Immature natural killer cell (primary cell): ENCODE measurements around the gene OR2B2. TPM values are rescaled to one million over a fixed set of nuclear protein-coding genes. Genes with fewer than 3 reads are reported as not detected.
"Not testable (repeated sequence)": the region's sequence is repeated elsewhere in the genome, so short reads cannot be mapped to it uniquely, and the experiment has no call there.

Experiments used
- DNase-seq, 3 donors: peaks; one replicate each; pipeline ENCODE4 v3.0.0; 2022; ENCODE audit warnings: mixed read lengths in 1 of 3
- H3K27ac Mint-ChIP-seq, 6 donors: one replicate each; pipeline ENCODE4 v1.8.0; 2020; ENCODE audit warnings: mixed read lengths in 6 of 6, mild to moderate bottlenecking in 5 of 6, inconsistent platforms in 4 of 6, moderate library complexity in 3 of 6
- H3K27me3 Mint-ChIP-seq, 3 donors: one replicate each; pipeline ENCODE4 v1.8.0; 2020 to 2021; ENCODE audit warnings: low read depth in 3 of 3, mild to moderate bottlenecking in 3 of 3, mixed read lengths in 3 of 3, moderate library complexity in 3 of 3, inconsistent platforms in 1 of 3
- H3K36me3 Mint-ChIP-seq, 3 donors: one replicate each; pipeline ENCODE4 v1.8.0; 2020; ENCODE audit warnings: mixed read lengths in 3 of 3, inconsistent platforms in 2 of 3, mild to moderate bottlenecking in 2 of 3
- H3K4me1 Mint-ChIP-seq, 2 donors: one replicate each; pipeline ENCODE4 v1.8.0; 2020; ENCODE audit warnings: inconsistent platforms in 2 of 2, mild to moderate bottlenecking in 2 of 2, mixed read lengths in 2 of 2, moderate library complexity in 1 of 2
- H3K4me3 Mint-ChIP-seq, 5 donors: one replicate each; pipeline ENCODE4 v1.8.0; 2020; ENCODE audit warnings: mild to moderate bottlenecking in 5 of 5, mixed read lengths in 5 of 5, inconsistent platforms in 3 of 5, moderate library complexity in 3 of 5
- H3K9me3 Mint-ChIP-seq, 6 donors: one replicate each; pipeline ENCODE4 v1.8.0; 2020; ENCODE audit warnings: mild to moderate bottlenecking in 6 of 6, mixed read lengths in 6 of 6, inconsistent platforms in 4 of 6, moderate library complexity in 3 of 6
- polyA plus RNA-seq, 3 donors: library from polyadenylated mRNA; unstranded; fragments of 300-500 nt; fragmentation: Illumina TruSeq; gene quantifications; one replicate each; pipeline ENCODE4 v1.2.3, GENCODE V29; 2021

Gene OR2B2
- polyA plus RNA-seq, result not detected

DNA sequence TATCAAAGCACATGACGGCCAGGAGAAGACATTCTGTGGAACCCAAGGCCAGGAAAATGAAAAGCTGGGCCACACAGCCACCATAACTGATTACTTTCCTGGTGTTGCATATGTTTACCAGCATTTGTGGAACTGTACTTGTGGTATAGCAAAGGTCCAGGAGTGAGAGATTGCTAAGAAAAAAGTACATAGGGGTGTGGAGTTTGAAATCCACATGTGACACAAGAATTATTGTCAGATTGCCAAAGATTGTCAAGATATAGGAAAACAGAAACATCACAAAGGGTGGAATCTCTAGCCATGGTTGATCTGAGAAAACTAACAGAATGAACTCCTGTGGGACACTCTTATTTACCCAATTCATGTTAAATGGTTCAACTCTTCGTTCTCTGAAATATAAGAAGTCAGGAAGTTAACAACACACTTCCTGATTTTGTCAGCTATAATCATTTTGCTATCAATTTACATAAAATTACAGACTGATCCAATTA is at the start of gene OR2B2:
TSS of gene OR2B2 (minus strand) at position 441 of the 491 bp plus-strand sequence. CDS start at position 364, 77 bp downstream.
- Mint-ChIP-seq H3K27me3 (peaks cover 2 to 5% (median 3%) of the 10 kb centered on the region in 3 donors), H3K9me3 (no peaks in the 10 kb centered on the region), H3K27ac (no peak within 1 kb of the TSS), H3K4me1 (no peaks in the 10 kb centered on the region), H3K36me3 (no peaks in the 10 kb centered on the region), H3K4me3 (no peak within 1 kb of the TSS)
- DNase-seq, result no peak

DNA sequence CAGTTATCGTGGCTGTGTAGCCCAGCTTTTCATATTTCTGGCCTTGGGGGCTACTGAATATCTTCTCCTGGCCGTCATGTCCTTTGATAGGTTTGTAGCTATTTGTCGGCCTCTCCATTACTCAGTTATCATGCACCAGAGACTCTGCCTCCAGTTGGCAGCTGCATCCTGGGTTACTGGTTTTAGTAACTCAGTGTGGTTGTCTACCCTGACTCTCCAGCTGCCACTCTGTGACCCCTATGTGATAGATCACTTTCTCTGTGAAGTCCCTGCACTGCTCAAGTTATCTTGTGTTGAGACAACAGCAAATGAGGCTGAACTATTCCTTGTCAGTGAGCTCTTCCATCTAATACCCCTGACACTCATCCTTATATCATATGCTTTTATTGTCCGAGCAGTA is 45.3 kb upstream of the OR2B2 start:
- Mint-ChIP-seq H3K4me1 (no peaks in the 10 kb centered on the region), H3K36me3 (no peaks in the 10 kb centered on the region), H3K27me3 (peaks cover 7 to 12% (median 8%) of the 10 kb centered on the region in 3 donors), H3K27ac (no peak overlapping the region), H3K4me3 (no peak overlapping the region), H3K9me3 (no peaks in the 10 kb centered on the region)
- DNase-seq, result no peak

DNA sequence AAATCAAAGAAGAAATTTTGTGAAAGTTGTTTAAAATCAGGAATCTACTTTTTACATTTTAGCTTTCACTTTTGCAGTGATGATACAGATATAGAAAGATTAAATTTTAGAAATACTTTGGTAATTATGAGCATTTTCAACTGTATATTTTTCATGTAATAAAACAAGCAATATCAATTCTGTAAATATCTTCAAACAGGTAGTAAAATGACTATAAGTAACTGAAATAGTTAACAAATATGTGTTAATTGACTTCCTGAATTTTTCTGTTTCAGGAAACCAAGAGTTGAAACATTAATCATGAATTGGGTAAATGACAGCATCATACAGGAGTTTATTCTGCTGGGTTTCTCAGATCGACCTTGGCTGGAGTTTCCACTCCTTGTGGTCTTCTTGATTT is 44.7 kb upstream of the OR2B2 start, which contains the start of gene OR2B6:
TSS of gene OR2B6 (plus strand) at position 301 of the 400 bp plus-strand sequence. CDS start at position 301, 0 bp downstream.
- H3K9me3 Mint-ChIP-seq, result no peaks in the 10 kb centered on the region
- H3K4me3 Mint-ChIP-seq, result no peak within 1 kb of the TSS
- H3K27me3 Mint-ChIP-seq, result peaks cover 6 to 13% (median 7%) of the 10 kb centered on the region in 3 donors
- no peaks in the 10 kb centered on the region for H3K36me3 Mint-ChIP-seq
- H3K27ac Mint-ChIP-seq, result no peak within 1 kb of the TSS
- H3K4me1 Mint-ChIP-seq, result no peaks in the 10 kb centered on the region
- DNase-seq, result no peak

DNA sequence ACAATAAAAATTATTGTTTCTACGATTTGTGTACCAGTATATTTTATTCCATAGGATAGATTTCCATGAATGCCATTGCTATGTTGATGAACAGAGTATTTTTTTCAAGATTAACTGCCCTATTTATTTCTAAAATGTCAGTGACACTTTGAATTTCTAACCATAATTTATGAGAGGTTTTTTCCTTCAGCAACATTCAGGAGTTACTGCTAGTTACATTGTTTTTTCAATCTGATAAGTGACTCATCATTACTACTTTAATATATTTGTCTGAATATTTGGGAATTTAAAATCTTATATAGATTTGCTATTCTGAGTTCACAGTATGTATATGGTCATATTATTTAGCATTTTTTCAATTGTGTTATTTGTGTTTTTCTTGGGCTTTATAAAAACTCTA is 38.8 kb upstream of the OR2B2 start:
- DNase-seq, result no peak
- H3K27me3 Mint-ChIP-seq, result peaks cover 9 to 13% (median 9%) of the 10 kb centered on the region in 3 donors

DNA sequence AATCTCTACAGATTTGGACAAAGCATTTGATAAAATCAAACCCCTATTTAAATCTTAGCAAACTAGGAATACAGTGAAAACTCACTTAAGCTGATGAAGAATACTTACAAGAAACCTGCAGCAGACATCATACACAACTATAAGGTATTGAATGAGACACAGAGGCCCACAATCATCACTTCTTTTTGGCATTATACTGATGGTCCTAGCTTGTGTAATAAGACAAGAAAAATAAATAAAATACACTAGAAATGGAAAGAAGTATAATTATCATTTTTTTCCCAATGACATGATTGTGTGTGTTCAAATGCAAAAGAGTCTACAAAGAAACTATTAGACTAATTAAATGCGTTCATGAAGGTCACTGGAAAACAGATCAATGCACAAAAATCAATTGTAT is 36.0 kb upstream of the OR2B2 start:
- Mint-ChIP-seq H3K27ac (no peak overlapping the region), H3K36me3 (no peaks in the 10 kb centered on the region), H3K27me3 (peaks cover 4 to 7% (median 4%) of the 10 kb centered on the region in 3 donors), H3K4me1 (no peaks in the 10 kb centered on the region), H3K9me3 (peaks cover 0 to 7% (median 0%) of the 10 kb centered on the region in 6 donors), H3K4me3 (no peak overlapping the region)
- no peak for DNase-seq

More for the DNA sequence above, 38.8 kb upstream of the OR2B2 start:
- Mint-ChIP-seq H3K27ac (no peak overlapping the region), H3K4me3 (no peak overlapping the region), H3K9me3 (peaks cover 0 to 7% (median 0%) of the 10 kb centered on the region in 6 donors), H3K36me3 (no peaks in the 10 kb centered on the region), H3K4me1 (no peaks in the 10 kb centered on the region)

DNA sequence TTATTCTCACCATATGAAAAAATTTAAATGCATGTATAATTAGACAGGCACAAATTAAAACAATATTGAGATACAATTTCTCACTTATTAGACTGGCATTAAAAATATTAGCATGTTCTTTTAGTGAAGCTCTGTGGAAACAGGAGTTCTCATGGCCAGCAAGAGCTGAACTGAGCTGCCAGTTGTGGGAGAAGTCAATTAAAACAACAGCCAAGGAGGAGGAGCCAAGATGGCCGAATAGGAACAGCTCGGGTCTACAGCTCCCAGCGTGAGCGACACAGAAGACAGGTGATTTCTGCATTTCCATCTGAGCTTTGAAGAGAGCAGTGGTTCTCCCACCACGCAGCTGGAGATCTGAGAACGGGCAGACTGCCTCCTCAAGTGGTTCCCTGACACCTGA is 30.9 kb upstream of the OR2B2 start:
- not testable (repeated sequence) for DNase-seq, H3K27me3 Mint-ChIP-seq, H3K4me3 Mint-ChIP-seq, H3K36me3 Mint-ChIP-seq, H3K4me1 Mint-ChIP-seq, H3K9me3 Mint-ChIP-seq, H3K27ac Mint-ChIP-seq

DNA sequence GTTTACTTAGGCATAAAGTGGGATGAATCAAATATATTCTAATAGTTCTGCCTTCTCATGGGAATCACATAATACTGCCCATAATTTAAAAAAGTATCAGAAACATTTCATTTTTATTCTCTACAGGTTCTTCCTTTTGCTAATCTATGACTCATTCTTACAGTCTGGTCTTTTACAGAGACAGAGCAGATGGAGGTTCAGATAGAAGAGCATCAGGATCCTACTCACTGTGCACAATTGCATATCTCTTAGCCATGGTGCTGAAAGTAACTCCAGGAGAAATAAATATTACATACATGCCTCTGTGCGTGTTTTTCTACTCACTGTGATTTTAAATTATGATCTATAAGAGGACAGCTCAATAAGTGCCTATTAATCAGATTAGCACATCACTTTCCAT is 28.6 kb upstream of the OR2B2 start:
- H3K4me3 Mint-ChIP-seq, result no peak overlapping the region
- no peaks in the 10 kb centered on the region for H3K9me3 Mint-ChIP-seq
- peaks cover 0 to 9% (median 8%) of the 10 kb centered on the region in 3 donors for H3K27me3 Mint-ChIP-seq
- DNase-seq, result no peak
- no peaks in the 10 kb centered on the region for H3K36me3 Mint-ChIP-seq
- H3K27ac Mint-ChIP-seq, result no peak overlapping the region
- H3K4me1 Mint-ChIP-seq, result no peaks in the 10 kb centered on the region

DNA sequence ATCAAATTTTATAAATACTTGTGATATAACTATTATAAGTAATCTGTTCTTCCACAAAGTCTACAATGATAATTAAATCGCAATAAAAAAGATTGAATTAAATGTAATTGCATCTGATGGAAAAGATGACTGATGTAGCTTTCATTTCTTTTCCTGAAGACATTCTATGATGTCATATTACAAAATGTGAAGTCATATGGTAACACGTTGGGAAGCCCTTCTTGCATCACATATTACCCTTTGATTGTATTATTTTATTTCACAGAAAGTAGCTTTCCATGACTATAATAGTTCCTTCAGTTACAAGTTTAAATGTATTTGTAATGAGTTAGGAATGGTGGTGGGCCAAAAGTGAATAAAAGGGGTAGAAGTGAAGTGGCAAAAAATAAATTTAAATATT is 19.0 kb upstream of the OR2B2 start:
- DNase-seq, result no peak
- Mint-ChIP-seq H3K4me3 (no peak overlapping the region), H3K27ac (no peak overlapping the region), H3K9me3 (peaks cover 0 to 2% (median 0%) of the 10 kb centered on the region in 6 donors), H3K36me3 (no peaks in the 10 kb centered on the region), H3K27me3 (peaks cover 1 to 8% (median 2%) of the 10 kb centered on the region in 3 donors), H3K4me1 (no peaks in the 10 kb centered on the region)

DNA sequence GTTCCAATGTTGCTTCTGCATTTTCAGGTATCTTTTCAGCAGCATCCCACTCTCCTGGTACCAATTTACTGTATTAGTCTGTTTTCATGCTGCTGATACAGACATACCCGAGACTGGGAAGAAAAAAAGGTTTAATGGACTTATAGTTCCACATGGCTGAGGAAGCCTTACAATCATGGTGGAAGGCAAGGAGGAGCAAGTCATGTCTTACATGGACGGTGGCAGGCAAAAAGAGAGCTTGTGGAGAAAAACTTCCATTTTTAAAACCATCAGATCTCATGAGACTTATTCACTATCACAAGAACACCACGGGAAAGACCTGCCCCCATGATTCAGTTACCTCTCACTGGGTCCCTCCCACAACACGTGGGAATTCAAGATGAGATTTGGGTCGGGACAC is 17.7 kb upstream of the OR2B2 start:
- not testable (repeated sequence) for H3K36me3 Mint-ChIP-seq, H3K27me3 Mint-ChIP-seq, H3K27ac Mint-ChIP-seq, DNase-seq, H3K9me3 Mint-ChIP-seq, H3K4me3 Mint-ChIP-seq, H3K4me1 Mint-ChIP-seq

DNA sequence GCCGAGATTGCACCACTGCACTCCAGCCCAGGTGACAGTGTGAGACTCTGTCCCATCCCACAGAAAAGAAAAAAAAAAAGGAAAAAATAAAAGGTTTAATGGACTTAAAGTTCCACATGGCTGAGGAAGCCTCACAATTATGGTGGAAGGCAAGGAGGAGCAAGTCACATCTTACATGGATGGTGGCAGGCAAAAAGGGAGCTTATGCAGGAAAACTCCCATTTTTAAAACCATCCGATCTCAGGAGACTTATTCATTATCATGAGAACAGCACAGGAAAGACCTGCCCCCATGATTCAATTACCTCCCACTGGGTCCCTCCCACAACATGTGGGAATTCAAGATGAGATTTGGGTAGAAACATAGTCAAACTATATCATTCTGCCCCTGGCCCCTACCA is 15.8 kb upstream of the OR2B2 start:
- H3K4me3 Mint-ChIP-seq, H3K36me3 Mint-ChIP-seq, H3K27ac Mint-ChIP-seq, H3K4me1 Mint-ChIP-seq, H3K27me3 Mint-ChIP-seq, H3K9me3 Mint-ChIP-seq, DNase-seq: not testable (repeated sequence)

DNA sequence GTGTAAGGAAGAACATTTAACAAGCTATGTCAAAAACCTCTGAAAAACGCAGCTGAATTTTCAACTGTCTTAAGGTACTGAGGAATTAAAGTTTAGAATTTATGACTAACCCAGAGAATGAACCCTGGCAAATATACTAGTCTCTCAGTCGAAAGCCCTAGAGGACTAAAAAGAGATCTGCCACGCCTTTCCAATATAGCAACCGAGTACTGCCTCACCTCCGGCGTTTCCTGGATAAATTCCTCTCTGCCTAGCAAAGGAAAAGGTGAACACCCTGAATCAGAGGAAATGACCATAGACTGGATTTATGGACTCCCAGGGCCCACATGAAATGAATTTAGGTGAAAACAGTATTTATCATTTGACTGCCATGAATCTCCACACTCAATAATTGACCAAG is 12.0 kb upstream of the OR2B2 start:
- no peaks in the 10 kb centered on the region for H3K9me3 Mint-ChIP-seq
- H3K27ac Mint-ChIP-seq, result no peak overlapping the region
- H3K27me3 Mint-ChIP-seq, result peaks cover 3 to 8% (median 5%) of the 10 kb centered on the region in 3 donors
- no peak for DNase-seq
- H3K4me3 Mint-ChIP-seq, result no peak overlapping the region
- H3K36me3 Mint-ChIP-seq, result no peaks in the 10 kb centered on the region
- no peaks in the 10 kb centered on the region for H3K4me1 Mint-ChIP-seq

DNA sequence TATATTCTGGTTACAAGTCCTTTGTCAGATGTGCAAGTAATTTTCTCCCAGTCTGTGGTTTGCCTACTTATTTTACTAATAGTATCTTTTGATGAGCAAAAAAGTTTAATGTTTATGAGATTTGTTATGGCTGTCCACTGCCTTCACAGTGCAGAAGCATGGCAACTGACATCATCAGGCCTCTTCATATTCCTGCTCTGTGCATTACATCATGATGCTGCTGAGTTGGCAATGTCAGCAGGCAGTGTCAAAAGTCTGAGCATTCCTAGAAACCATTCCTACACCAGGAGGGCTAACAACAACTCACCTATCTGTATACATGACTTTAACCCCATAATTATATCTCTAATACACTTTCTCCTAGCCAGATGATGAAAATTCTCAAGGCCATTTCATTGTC is 10.8 kb upstream of the OR2B2 start:
- Mint-ChIP-seq H3K9me3 (no peaks in the 10 kb centered on the region), H3K36me3 (no peaks in the 10 kb centered on the region), H3K27ac (no peak overlapping the region), H3K27me3 (peaks cover 4 to 6% (median 4%) of the 10 kb centered on the region in 3 donors), H3K4me3 (no peak overlapping the region), H3K4me1 (no peaks in the 10 kb centered on the region)
- DNase-seq, result no peak

DNA sequence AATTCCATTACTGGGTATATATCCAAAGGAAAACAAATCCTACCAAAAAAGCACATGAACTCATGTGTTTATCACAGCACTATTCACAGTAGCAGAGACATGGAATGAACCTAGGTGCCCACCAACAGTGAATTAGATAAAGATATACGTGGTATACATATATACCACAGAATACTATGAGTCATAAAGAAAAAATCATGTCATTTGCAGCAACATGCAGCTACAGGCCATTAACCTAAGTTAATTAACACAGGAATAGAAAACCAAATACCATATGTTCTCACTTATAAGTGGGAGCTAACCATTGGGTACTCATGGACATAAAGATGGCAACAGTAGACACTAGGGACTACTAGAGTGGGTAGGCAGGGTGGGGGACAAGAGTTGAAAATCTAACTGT is 4.2 kb downstream of the OR2B2 start:
- Mint-ChIP-seq H3K36me3 (no peaks in the 10 kb centered on the region), H3K4me3 (no peak overlapping the region), H3K4me1 (peaks cover 4 to 12% of the 10 kb centered on the region in 2 donors), H3K9me3 (no peaks in the 10 kb centered on the region), H3K27me3 (peaks cover 8 to 10% (median 9%) of the 10 kb centered on the region in 3 donors), H3K27ac (no peak overlapping the region)
- no peak for DNase-seq

DNA sequence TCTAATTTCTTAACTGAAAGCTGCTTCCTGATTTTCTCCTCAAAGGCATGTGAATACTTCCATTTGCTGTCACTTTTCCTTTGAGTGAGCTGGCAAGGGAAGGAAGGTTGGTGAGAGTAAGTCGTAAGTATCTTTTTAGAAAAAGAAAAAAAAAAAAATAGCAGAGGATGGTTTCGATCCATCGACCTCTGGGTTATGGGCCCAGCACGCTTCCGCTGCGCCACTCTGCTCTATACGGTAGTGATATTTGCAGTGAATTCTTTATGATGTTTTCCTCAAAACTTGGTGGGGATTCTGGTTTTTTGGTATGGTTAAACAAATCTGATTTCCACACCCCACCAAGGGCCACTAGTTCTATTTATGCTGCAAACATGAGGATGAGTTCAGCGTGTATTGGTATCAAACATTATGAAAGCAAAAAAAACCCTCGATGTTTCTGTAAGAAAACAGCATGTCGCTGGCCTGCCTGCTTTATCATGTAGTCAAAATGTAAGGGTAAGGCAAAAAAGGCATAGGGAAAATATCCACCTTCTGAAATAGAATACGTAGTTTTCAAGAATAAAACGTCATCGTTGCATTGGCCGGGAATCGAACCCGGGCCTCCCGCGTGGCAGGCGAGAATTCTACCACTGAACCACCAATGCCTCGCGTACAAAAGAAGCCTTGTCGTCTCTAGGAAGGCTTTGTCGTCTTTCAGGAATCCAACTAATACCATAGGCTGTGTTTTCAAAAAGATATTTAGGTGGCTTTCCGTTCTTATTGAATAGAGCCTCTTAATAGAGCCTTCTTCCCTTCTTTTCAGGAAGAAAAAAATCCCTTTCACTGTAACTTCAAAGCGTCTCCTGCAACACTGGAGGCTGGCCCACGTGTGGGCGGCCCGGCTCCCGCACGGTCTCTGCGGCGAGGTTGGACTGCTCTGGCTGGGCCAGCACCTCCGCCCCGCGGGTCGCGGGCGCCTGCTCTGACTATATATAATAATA is 9.6 kb downstream of the OR2B2 start:
- Mint-ChIP-seq H3K4me3 (peak overlapping the region; percentile 91 to 95 (median 92)), H3K9me3 (peaks cover 0 to 5% (median 0%) of the 10 kb centered on the region in 6 donors), H3K4me1 (peaks cover 12 to 26% of the 10 kb centered on the region in 2 donors), H3K36me3 (no peaks in the 10 kb centered on the region), H3K27me3 (peaks cover 17 to 24% (median 19%) of the 10 kb centered on the region in 3 donors), H3K27ac (peak overlapping the region; percentile 89 to 97 (median 94))
- DNase-seq, result peak; percentile 88 to 91 (median 89)
